ENCODE data around the gene GJB2.

The GJB2 gene

GRCh38 chr13:20175406-20175794 is 17.3 kb downstream of the GJB2 start:
- no peaks in the 10 kb centered on the region for H3K36me3 Mint-ChIP-seq (ENCODE audit: low read depth)
- H3K4me3 Mint-ChIP-seq, result no peak overlapping the region
- DNase-seq, result no peak
- H3K4me1 Mint-ChIP-seq, result peaks cover 23% of the 10 kb centered on the region
- TF ChIP-seq CTCF (IDR thresholded peaks at IDR 0.05), result no peak
- H3K27ac Mint-ChIP-seq, result no peak overlapping the region
- peaks cover 17% of the 10 kb centered on the region for H3K27me3 Mint-ChIP-seq (ENCODE audit: low read depth, poor library complexity)
- H3K9me3 Mint-ChIP-seq, result no peaks in the 10 kb centered on the region

- no peak for DNase-seq
- no peak for TF ChIP-seq CTCF (IDR thresholded peaks at IDR 0.05)
Observed at GRCh38 chr13:20174656-20175405, 17.9 kb downstream of the GJB2 start.

DNA sequence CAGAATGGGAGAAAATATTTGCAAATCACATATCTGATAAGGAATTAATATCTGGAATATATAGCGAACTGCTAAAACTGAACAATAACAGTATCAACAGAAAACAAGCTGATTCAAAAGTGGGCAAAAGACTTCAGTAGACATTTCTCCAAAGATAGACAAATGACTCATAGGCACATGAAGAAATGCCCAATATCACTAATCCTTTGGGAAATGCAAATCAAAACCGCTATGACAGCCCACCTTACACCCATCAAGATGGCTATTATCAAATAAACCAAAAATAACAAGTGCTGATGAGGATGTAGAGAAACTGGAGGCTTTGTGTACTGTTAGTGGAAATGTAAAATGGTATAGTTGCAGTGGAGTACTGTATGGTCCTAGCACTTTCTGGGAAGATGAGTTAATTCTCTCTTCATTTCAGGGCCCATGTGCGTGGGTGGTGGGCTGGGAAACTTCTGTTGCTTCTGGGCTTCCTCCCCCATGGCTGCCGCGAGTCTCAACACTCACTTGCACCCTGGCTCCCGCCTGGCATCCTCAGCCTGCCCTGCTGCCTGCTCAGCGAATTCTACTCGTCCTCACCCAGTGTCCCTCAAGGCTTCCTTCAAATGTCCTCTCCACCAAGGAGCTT is 19.5 kb downstream of the GJB2 start:
- Mint-ChIP-seq H3K27me3 (ENCODE audit: low read depth, poor library complexity) (peaks cover 20% of the 10 kb centered on the region), H3K4me3 (no peak overlapping the region), H3K36me3 (ENCODE audit: low read depth) (no peaks in the 10 kb centered on the region), H3K4me1 (peaks cover 17% of the 10 kb centered on the region), H3K9me3 (no peaks in the 10 kb centered on the region), H3K27ac (no peak overlapping the region)
- DNase-seq, result no peak
- TF ChIP-seq CTCF (IDR thresholded peaks at IDR 0.05), result no peak

More at GRCh38 chr13:20174656-20175405, 17.9 kb downstream of the GJB2 start:
- Mint-ChIP-seq H3K27me3 (ENCODE audit: low read depth, poor library complexity) (peaks cover 15% of the 10 kb centered on the region), H3K27ac (no peak overlapping the region), H3K36me3 (ENCODE audit: low read depth) (no peaks in the 10 kb centered on the region), H3K9me3 (no peaks in the 10 kb centered on the region), H3K4me1 (peaks cover 23% of the 10 kb centered on the region), H3K4me3 (no peak overlapping the region)

GRCh38 chr13:20171364-20171763 is 21.4 kb downstream of the GJB2 start:
- Mint-ChIP-seq H3K4me3 (no peak overlapping the region), H3K4me1 (peaks cover 13% of the 10 kb centered on the region), H3K27ac (no peak overlapping the region), H3K36me3 (ENCODE audit: low read depth) (no peaks in the 10 kb centered on the region), H3K27me3 (ENCODE audit: low read depth, poor library complexity) (peaks cover 25% of the 10 kb centered on the region), H3K9me3 (no peaks in the 10 kb centered on the region)
- no peak for TF ChIP-seq CTCF (IDR thresholded peaks at IDR 0.05)
- DNase-seq, result no peak

DNA sequence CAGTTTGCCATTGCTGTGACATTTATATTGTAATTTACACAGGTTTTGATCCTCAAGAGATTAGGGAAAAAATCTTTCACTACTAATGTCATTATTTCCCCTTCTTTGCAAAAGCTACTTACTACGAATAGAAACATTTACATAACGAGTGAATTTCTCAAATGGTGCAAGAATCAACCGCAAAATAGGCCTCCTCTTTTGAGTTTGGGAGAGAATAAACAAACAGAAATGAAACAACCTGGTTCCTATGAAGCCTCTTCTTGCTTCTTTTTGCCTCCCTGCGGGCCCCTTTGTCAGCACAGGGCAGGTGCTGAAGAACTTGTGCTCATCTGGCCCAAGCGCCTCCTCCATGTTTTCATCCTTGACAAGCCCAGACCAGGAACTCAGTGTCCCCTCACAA is 21.8 kb downstream of the GJB2 start:
- peaks cover 27% of the 10 kb centered on the region for H3K27me3 Mint-ChIP-seq (ENCODE audit: low read depth, poor library complexity)
- H3K4me1 Mint-ChIP-seq, result peaks cover 18% of the 10 kb centered on the region
- no peak overlapping the region for H3K27ac Mint-ChIP-seq
- no peaks in the 10 kb centered on the region for H3K9me3 Mint-ChIP-seq
- no peak overlapping the region for H3K4me3 Mint-ChIP-seq
- no peaks in the 10 kb centered on the region for H3K36me3 Mint-ChIP-seq (ENCODE audit: low read depth)
- no peak for DNase-seq
- TF ChIP-seq CTCF (IDR thresholded peaks at IDR 0.05), result no peak

GRCh38 chr13:20168396-20168795 is 24.3 kb downstream of the GJB2 start:
- H3K36me3 Mint-ChIP-seq (ENCODE audit: low read depth), result no peaks in the 10 kb centered on the region
- peaks cover 30% of the 10 kb centered on the region for H3K27me3 Mint-ChIP-seq (ENCODE audit: low read depth, poor library complexity)
- DNase-seq, result no peak
- peaks cover 15% of the 10 kb centered on the region for H3K4me1 Mint-ChIP-seq
- no peak for TF ChIP-seq CTCF (IDR thresholded peaks at IDR 0.05)
- H3K27ac Mint-ChIP-seq, result no peak overlapping the region
- H3K4me3 Mint-ChIP-seq, result no peak overlapping the region
- no peaks in the 10 kb centered on the region for H3K9me3 Mint-ChIP-seq

All from nephron progenitor cell (in vitro differentiated cells).